GM21447 (cell line): Measurements from ENCODE around the gene HYI.
"Not testable (repeated sequence)": the region's sequence is repeated elsewhere in the genome, so short reads cannot be mapped to it uniquely, and the experiment has no call there.

Experiments used
- ATAC-seq: cut with Tn5 transposase; IDR thresholded peaks from one replicate; pipeline ENCODE4 v1.9.1; 2021; ENCODE audit not compliant: unreplicated experiment

HYI gene

GRCh38 chr1:43465505-43466067 lies 11.9 kb upstream of the HYI start:
- ATAC-seq, result no peak

- ATAC-seq, result no peak
Measured at GRCh38 chr1:43464681-43465504, 11.2 kb upstream of the HYI start.

GRCh38 chr1:43463479-43463878 lies 9.7 kb upstream of the HYI start:
- ATAC-seq, result no peak

- no peak for ATAC-seq
Measured at GRCh38 chr1:43460988-43461693, 7.4 kb upstream of the HYI start.

GRCh38 chr1:43458379-43458778 lies 4.6 kb upstream of the HYI start:
- not testable (repeated sequence) for ATAC-seq

- no peak for ATAC-seq
Measured at GRCh38 chr1:43455213-43455889, 1.6 kb upstream of the HYI start.

GRCh38 chr1:43454270-43455011 lies 710 bp upstream of the HYI start:
- peak; percentile 69 for ATAC-seq

GRCh38 chr1:43452789-43453441 lies 816 bp downstream of the HYI start:
- ATAC-seq, result no peak

GRCh38 chr1:43451701-43452532 lies 1.8 kb downstream of the HYI start:
- ATAC-seq, result no peak

GRCh38 chr1:43451157-43451591 lies 2.6 kb downstream of the HYI start:
- ATAC-seq, result no peak

- ATAC-seq, result no peak
Measured at GRCh38 chr1:43450251-43450941, 3.3 kb downstream of the HYI start.

GRCh38 chr1:43449708-43450069 lies 4.0 kb downstream of the HYI start:
- ATAC-seq, result no peak

- no peak for ATAC-seq
Measured at GRCh38 chr1:43448955-43449707, 4.6 kb downstream of the HYI start.

GRCh38 chr1:43447891-43448708 lies 5.6 kb downstream of the HYI start:
- no peak for ATAC-seq

GRCh38 chr1:43446881-43447835 lies 6.6 kb downstream of the HYI start:
- ATAC-seq, result no peak

GRCh38 chr1:43446388-43446740 lies 7.4 kb downstream of the HYI start:
- ATAC-seq, result no peak
